ENCODE results near the gene DUSP2.
A peak's percentile ranks its signal among the peaks of the same experiment; 100 is the strongest.

The DUSP2 gene

GRCh38 chr2:96145036-96145847 lies at the start of gene DUSP2:
Gene DUSP2 (minus strand): TSS chr2:96145440. CDS start chr2:96145354, 86 bp downstream.
- peak; percentile 90 for DNase-seq (ENCODE audit: low spot score)

GRCh38 chr2:96191937-96192670 lies 46.9 kb upstream of the DUSP2 start:
- DNase-seq (ENCODE audit: low spot score) = no peak

GRCh38 chr2:96188821-96189526 lies 43.7 kb upstream of the DUSP2 start:
- no peak for DNase-seq (ENCODE audit: low spot score)

- DNase-seq (ENCODE audit: low spot score) = no peak
Observed at GRCh38 chr2:96186562-96186961, 41.3 kb upstream of the DUSP2 start.

- DNase-seq (ENCODE audit: low spot score) = no peak
Observed at GRCh38 chr2:96185516-96185915, 40.3 kb upstream of the DUSP2 start.

DNA sequence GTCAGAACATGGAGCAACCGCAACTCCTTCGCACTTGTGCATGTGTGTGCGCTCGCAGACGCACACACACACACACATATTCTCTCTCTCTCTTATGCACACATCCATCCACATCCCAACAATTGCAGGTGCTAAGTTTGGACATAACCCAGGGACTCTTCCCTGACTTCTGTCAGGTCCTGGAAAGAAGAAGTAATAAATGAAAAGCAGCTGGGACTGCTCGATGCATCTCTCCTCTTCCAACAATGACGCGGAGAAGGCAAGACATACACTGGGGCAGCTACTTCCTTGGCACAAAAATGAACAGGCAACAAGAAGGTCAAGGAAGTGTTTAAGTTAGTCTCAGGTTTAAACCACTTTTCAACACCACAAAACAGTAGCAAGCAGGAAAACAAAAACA lies 39.7 kb upstream of the DUSP2 start:
- DNase-seq (ENCODE audit: low spot score) = no peak

GRCh38 chr2:96184188-96184587 lies 38.9 kb upstream of the DUSP2 start:
- no peak for DNase-seq (ENCODE audit: low spot score)

DNA sequence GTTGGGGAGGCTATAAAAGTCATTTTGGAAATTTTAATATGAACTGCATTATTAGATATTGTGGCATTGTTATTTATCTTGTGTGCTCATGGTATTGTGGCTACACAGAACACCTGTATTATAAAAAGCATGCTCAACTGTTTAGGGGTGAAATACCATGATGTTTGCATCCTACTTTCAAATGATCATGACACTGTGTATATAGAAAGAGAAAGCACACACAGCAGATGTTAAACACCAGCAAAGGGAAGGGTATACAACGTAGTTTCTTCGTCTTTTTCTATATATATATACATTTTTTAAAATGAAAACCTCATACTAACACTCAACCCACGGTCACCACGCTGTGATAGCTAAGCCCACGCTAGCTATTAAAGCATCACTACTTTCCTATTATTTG lies 36.3 kb upstream of the DUSP2 start:
- no peak for DNase-seq (ENCODE audit: low spot score)

DNA sequence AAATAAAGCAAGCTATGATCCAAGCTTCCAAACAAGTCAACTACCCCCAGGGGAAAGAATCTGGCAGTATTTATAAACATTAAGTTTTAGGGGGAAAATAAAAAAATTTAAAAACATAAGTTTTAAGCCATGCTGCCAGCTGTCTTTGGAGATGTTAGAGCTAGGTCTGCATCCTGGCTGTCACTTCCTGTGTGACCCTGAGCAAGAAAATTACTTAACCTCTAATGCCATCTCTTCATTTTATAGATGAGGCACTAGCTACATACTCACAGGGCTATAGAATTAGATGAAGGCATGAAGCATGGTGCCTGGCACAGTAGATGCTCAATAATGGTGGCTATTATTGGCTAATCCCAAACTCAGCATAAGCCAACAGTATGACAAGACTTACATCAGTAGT lies 35.3 kb upstream of the DUSP2 start:
- DNase-seq (ENCODE audit: low spot score) = no peak

DNA sequence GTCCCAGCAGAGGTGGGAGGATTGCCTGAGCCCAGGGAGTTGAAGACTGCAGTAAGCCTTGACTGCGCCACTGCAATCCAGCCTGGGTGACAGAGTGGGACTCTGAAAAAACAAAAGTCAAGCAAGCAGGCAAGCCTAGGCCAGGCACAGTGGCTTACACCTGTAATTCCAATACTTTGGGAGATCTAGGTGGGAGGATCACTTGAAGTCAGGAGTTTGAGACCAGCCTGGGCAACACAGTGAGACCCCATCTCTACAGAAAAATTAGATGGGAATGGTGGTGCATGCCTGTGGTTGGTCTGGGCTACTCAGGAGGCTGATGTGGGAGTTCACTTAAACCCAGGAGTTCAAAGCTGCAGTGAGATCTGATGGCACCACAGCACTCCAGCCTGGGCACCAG lies 34.8 kb upstream of the DUSP2 start:
- no peak for DNase-seq (ENCODE audit: low spot score)

DNA sequence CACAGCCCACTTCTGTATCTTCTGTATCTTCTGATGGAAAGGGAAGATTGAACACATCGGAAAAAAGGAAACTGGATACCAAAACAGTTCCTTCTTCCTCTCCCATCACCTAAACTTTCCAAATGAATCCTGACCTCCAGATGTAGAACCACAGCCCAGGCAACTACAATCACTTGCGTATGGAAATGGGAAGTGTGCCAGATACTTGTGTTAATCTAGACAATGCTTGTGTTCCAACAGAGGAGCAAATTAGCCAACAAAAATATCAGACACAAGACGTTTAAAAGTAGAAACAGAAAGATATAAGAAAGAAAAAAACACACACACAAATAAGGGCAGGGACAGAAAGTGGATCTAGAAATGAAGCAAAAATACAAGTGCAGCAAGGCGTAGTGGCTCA lies 31.4 kb upstream of the DUSP2 start:
- DNase-seq (ENCODE audit: low spot score) = no peak

DNA sequence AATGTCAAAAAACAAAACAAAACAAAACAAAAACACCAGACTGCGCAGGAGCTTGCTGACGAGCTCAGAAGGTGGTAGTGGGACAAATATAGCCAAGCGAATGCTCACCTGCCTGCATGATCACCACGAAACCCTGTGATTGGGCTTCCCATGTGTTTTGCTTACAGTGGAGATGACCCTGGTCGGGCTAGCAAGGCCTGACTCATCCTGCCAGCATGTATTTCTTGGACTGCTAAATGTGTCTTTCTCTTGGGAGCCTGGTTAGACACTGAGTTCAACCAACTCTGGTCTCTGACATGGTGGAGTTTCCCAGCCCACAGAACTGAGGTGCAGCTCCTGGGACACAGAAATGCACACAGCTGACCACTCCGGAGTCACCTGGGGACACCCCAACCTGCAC lies 30.7 kb upstream of the DUSP2 start:
- DNase-seq (ENCODE audit: low spot score) = no peak

- peak; percentile 82 for DNase-seq (ENCODE audit: low spot score)
Observed at GRCh38 chr2:96174251-96175144, 29.3 kb upstream of the DUSP2 start.

DNA sequence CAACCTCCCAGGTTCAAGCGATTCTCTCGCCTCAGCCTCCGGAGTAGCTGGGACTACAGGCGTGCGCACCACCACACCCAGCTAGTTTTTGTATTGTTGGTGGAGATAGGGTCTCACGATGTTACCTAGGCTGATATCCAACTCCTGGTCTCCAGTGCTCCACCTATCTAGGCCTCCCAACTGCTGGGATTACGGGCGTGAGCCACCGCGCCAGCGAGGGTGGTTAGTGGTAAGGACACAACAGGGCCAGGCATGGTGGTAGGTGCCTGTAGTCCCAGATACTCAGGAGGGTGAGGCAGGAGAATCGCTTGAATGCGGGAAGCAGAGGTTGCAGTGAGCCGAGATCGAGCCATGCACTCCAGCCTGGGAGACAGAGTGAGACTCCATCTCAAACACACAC lies 26.6 kb upstream of the DUSP2 start:
- DNase-seq (ENCODE audit: low spot score) = no peak

GRCh38 chr2:96170626-96171025 lies 25.4 kb upstream of the DUSP2 start:
- no peak for DNase-seq (ENCODE audit: low spot score)

- no peak for DNase-seq (ENCODE audit: low spot score)
Observed at GRCh38 chr2:96169868-96170507, 24.7 kb upstream of the DUSP2 start.

- no peak for DNase-seq (ENCODE audit: low spot score)
Observed at GRCh38 chr2:96167407-96168013, 22.3 kb upstream of the DUSP2 start.

- DNase-seq (ENCODE audit: low spot score) = peak; percentile 66
Observed at GRCh38 chr2:96164459-96165184, 19.4 kb upstream of the DUSP2 start.

DNA sequence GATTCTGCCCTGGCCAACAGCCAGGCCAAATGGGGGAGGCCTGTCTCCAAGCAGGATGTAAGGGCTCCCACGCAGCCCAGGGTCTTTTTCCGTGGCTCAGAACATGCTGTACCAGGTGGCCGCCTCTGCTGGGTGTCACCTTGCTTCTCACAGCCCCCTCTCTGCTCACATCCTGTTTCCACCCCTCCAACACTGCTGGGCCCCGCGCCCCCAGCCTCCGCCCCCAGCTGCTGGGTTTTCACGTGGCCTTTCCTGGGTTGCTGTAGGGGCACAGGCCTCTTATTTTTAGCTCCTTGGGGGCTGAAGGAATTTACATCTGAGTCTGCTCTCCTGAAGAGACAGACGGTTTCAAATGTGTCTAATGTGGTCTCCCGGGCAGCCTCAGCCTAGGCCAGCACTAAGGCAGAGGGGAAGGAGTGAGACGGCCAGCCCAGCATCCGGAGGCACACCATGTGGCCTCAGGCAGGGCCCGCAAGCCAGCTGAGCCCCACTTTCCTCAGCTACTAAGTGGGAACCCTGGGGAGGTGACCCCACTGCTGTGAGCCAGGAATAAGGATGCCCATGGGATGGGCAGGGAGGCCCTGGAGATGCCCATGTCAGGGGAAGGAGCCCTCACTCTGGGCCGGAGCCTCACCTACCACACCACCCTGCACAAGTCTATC lies 18.7 kb upstream of the DUSP2 start:
- peak; percentile 53 for DNase-seq (ENCODE audit: low spot score)

- no peak for DNase-seq (ENCODE audit: low spot score)
Observed at GRCh38 chr2:96163415-96163767, 18.2 kb upstream of the DUSP2 start.
